Ovary (tissue), 3 donors: Measurements from ENCODE around the gene LDLRAD2.

Source experiments
- CTCF ChIP-seq, 3 donors: fragments of 450-650 bp in 2 of 3; fragments of 200-600 bp in 1 of 3; IDR thresholded peaks; one replicate each; pipeline versions ENCODE4 v1.5.1 to v1.8.0; 2016 to 2022; ENCODE audit warnings: antibody characterized with exemption in 3 of 3, mild to moderate bottlenecking in 1 of 3
- POLR2A ChIP-seq: fragments of 450-650 bp; IDR thresholded peaks from one replicate; pipeline ENCODE4 v1.6.1; 2017; ENCODE audit warnings: antibody characterized with exemption, mild to moderate bottlenecking, moderate library complexity
- donor health status: DM: no; HTN: no; CAD: no.

- TF ChIP-seq CTCF (IDR thresholded peaks at IDR 0.05) (no peak), POLR2A (no peak)
Measured at GRCh38 chr1:21859669-21860179, 47.7 kb downstream of the LDLRAD2 start.
